ENCODE results near the gene MACROD2. TPM values are rescaled to one million over a fixed set of nuclear protein-coding genes. Genes with fewer than 3 reads are reported as not detected.

Gene MACROD2
- total and polyA plus RNA-seq, 2 experiments from 2014 or later: 2.8 to 4.3 TPM

DNA sequence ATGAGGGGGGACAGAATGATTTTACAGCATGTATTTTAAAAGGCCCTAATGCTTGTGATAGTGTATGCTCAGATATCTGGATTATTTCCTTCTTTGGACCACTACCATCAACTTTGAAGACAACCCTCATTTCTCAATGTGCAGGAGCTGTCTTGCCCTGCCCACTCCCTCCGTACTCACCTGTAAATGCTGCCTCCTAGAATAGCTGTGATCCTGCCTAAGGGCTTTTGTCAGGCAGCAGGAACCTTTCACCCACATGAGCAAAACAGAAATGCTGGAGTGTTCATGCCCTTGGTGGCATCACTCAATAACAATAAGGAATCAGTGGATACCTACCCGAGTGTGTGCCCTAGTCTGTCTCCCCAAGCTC, 1065.7 kb downstream of the MACROD2 start:
- DNase-seq (ENCODE audit: low spot score) (no peak), ATAC-seq (no peak)
- TF ChIP-seq, protein P1, sequence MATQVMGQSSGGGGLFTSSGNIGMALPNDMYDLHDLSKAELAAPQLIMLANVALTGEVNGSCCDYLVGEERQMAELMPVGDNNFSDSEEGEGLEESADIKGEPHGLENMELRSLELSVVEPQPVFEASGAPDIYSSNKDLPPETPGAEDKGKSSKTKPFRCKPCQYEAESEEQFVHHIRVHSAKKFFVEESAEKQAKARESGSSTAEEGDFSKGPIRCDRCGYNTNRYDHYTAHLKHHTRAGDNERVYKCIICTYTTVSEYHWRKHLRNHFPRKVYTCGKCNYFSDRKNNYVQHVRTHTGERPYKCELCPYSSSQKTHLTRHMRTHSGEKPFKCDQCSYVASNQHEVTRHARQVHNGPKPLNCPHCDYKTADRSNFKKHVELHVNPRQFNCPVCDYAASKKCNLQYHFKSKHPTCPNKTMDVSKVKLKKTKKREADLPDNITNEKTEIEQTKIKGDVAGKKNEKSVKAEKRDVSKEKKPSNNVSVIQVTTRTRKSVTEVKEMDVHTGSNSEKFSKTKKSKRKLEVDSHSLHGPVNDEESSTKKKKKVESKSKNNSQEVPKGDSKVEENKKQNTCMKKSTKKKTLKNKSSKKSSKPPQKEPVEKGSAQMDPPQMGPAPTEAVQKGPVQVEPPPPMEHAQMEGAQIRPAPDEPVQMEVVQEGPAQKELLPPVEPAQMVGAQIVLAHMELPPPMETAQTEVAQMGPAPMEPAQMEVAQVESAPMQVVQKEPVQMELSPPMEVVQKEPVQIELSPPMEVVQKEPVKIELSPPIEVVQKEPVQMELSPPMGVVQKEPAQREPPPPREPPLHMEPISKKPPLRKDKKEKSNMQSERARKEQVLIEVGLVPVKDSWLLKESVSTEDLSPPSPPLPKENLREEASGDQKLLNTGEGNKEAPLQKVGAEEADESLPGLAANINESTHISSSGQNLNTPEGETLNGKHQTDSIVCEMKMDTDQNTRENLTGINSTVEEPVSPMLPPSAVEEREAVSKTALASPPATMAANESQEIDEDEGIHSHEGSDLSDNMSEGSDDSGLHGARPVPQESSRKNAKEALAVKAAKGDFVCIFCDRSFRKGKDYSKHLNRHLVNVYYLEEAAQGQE (IDR thresholded peaks at IDR 0.05; ENCODE audit: unreplicated experiment): no peak
- no peak for TF ChIP-seq NANOG (IDR thresholded peaks at IDR 0.05; ENCODE audit: borderline replicate concordance)
- TF ChIP-seq EZH2phosphoT487 (IDR thresholded peaks at IDR 0.05; ENCODE audit: unreplicated experiment): no peak
- TF ChIP-seq, protein P2, sequence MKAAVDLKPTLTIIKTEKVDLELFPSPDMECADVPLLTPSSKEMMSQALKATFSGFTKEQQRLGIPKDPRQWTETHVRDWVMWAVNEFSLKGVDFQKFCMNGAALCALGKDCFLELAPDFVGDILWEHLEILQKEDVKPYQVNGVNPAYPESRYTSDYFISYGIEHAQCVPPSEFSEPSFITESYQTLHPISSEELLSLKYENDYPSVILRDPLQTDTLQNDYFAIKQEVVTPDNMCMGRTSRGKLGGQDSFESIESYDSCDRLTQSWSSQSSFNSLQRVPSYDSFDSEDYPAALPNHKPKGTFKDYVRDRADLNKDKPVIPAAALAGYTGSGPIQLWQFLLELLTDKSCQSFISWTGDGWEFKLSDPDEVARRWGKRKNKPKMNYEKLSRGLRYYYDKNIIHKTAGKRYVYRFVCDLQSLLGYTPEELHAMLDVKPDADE (IDR thresholded peaks at IDR 0.05): no peak
- TF ChIP-seq ZNF114 (CRISPR knock-in tag; IDR thresholded peaks at IDR 0.05): no peak
- no peak for TF ChIP-seq ZNF331 (CRISPR knock-in tag; IDR thresholded peaks at IDR 0.05; ENCODE audit: low read depth)
- TF ChIP-seq, protein P3, sequence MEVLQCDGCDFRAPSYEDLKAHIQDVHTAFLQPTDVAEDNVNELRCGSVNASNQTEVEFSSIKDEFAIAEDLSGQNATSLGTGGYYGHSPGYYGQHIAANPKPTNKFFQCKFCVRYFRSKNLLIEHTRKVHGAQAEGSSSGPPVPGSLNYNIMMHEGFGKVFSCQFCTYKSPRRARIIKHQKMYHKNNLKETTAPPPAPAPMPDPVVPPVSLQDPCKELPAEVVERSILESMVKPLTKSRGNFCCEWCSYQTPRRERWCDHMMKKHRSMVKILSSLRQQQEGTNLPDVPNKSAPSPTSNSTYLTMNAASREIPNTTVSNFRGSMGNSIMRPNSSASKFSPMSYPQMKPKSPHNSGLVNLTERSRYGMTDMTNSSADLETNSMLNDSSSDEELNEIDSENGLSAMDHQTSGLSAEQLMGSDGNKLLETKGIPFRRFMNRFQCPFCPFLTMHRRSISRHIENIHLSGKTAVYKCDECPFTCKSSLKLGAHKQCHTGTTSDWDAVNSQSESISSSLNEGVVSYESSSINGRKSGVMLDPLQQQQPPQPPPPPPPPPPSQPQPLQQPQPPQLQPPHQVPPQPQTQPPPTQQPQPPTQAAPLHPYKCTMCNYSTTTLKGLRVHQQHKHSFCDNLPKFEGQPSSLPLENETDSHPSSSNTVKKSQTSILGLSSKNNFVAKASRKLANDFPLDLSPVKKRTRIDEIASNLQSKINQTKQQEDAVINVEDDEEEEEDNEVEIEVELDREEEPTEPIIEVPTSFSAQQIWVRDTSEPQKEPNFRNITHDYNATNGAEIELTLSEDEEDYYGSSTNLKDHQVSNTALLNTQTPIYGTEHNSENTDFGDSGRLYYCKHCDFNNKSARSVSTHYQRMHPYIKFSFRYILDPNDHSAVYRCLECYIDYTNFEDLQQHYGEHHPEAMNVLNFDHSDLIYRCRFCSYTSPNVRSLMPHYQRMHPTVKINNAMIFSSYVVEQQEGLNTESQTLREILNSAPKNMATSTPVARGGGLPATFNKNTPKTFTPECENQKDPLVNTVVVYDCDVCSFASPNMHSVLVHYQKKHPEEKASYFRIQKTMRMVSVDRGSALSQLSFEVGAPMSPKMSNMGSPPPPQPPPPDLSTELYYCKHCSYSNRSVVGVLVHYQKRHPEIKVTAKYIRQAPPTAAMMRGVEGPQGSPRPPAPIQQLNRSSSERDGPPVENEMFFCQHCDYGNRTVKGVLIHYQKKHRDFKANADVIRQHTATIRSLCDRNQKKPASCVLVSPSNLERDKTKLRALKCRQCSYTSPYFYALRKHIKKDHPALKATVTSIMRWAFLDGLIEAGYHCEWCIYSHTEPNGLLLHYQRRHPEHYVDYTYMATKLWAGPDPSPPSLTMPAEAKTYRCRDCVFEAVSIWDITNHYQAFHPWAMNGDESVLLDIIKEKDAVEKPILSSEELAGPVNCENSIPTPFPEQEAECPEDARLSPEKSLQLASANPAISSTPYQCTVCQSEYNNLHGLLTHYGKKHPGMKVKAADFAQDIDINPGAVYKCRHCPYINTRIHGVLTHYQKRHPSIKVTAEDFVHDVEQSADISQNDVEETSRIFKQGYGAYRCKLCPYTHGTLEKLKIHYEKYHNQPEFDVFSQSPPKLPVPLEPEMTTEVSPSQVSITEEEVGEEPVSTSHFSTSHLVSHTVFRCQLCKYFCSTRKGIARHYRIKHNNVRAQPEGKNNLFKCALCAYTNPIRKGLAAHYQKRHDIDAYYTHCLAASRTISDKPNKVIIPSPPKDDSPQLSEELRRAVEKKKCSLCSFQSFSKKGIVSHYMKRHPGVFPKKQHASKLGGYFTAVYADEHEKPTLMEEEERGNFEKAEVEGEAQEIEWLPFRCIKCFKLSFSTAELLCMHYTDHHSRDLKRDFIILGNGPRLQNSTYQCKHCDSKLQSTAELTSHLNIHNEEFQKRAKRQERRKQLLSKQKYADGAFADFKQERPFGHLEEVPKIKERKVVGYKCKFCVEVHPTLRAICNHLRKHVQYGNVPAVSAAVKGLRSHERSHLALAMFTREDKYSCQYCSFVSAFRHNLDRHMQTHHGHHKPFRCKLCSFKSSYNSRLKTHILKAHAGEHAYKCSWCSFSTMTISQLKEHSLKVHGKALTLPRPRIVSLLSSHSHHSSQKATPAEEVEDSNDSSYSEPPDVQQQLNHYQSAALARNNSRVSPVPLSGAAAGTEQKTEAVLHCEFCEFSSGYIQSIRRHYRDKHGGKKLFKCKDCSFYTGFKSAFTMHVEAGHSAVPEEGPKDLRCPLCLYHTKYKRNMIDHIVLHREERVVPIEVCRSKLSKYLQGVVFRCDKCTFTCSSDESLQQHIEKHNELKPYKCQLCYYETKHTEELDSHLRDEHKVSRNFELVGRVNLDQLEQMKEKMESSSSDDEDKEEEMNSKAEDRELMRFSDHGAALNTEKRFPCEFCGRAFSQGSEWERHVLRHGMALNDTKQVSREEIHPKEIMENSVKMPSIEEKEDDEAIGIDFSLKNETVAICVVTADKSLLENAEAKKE (CRISPR knock-in tag; IDR thresholded peaks at IDR 0.05): no peak
- TF ChIP-seq POLR2AphosphoS5 (IDR thresholded peaks at IDR 0.05; ENCODE audit: low read depth): no peak
- TF ChIP-seq, protein P4, sequence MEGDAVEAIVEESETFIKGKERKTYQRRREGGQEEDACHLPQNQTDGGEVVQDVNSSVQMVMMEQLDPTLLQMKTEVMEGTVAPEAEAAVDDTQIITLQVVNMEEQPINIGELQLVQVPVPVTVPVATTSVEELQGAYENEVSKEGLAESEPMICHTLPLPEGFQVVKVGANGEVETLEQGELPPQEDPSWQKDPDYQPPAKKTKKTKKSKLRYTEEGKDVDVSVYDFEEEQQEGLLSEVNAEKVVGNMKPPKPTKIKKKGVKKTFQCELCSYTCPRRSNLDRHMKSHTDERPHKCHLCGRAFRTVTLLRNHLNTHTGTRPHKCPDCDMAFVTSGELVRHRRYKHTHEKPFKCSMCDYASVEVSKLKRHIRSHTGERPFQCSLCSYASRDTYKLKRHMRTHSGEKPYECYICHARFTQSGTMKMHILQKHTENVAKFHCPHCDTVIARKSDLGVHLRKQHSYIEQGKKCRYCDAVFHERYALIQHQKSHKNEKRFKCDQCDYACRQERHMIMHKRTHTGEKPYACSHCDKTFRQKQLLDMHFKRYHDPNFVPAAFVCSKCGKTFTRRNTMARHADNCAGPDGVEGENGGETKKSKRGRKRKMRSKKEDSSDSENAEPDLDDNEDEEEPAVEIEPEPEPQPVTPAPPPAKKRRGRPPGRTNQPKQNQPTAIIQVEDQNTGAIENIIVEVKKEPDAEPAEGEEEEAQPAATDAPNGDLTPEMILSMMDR (conservative IDR thresholded peaks at IDR 0.05; ENCODE audit: low read depth in 2 of 2): no peak
- no peak for TF ChIP-seq CREB1 (CRISPR knock-in tag; IDR thresholded peaks at IDR 0.05; ENCODE audit: low read depth)
- TF ChIP-seq STAT1 (IDR thresholded peaks at IDR 0.05; ENCODE audit: unreplicated experiment): no peak
- TF ChIP-seq JUNB (IDR thresholded peaks at IDR 0.05; ENCODE audit: unreplicated experiment): no peak
- TF ChIP-seq EZH2 (IDR thresholded peaks at IDR 0.05; ENCODE audit: low read depth, unreplicated experiment): no peak
- Mint-ChIP-seq H3K4me3 (no peak overlapping the region), H3K36me3 (ENCODE audit: low read depth) (no peaks in the 10 kb centered on the region), H3K4me1 (peaks cover 11% of the 10 kb centered on the region), H3K27me3 (ENCODE audit: insufficient read depth, low read depth, poor library complexity) (no peaks in the 10 kb centered on the region), H3K27ac (no peak overlapping the region), H3K9me3 (no peaks in the 10 kb centered on the region)
- Histone ChIP-seq H4K20me1 (replicated peaks; ENCODE audit: insufficient read depth) (no peaks in the 10 kb centered on the region), H3K79me2 (replicated peaks; ENCODE audit: insufficient read depth) (no peaks in the 10 kb centered on the region), H3K9me2 (ENCODE audit: insufficient read depth) (no peaks in the 10 kb centered on the region), H3K4me3 (no peak overlapping the region), H3K27ac (ENCODE audit: low read depth) (no peak overlapping the region), H2AFZ (peak overlapping the region; percentile 85; the same call in 1 of the 2 replicates), H3K4me1 (ENCODE audit: insufficient read depth) (0 out of 2 replicates have a peak, but pooled peaks cover 4% of the 10 kb centered on the region), H3K27me3 (ENCODE audit: insufficient read depth) (no peaks in the 10 kb centered on the region), H3F3A (replicated peaks; ENCODE audit: low read depth) (no peaks in the 10 kb centered on the region), H3K4me2 (no peak overlapping the region), H3K36me3 (ENCODE audit: insufficient read depth) (no peaks in the 10 kb centered on the region)

Data from GM23338 (cell line).